Activated CD4-positive, alpha-beta T cell treated with anti-CD3 and anti-CD28 coated beads for 1 hour (primary cell): ENCODE data around the gene CDH11.

Source experiments
- DNase-seq: peaks from one replicate; pipeline ENCODE4 v3.0.0-alpha.2; 2020

CDH11 gene

DNA sequence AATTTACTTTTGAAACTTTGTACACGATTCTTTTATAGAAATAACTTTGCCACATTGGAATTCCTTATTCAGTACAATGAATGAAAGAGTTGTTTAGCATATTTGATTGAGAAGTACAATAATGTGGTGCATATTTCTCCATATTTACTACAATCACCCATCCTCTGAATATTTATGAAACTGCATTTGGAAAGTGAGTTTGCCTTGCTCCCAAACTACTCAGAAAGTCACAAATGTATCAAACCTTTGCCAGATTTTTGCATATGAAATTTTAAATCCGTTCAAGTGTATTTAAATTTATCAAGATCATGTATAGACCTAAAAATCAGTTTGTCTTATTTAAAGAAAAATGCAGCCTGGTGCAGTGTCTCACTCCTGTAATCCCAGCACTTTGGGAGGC is 148.7 kb downstream of the CDH11 start:
- DNase-seq: no peak

DNA sequence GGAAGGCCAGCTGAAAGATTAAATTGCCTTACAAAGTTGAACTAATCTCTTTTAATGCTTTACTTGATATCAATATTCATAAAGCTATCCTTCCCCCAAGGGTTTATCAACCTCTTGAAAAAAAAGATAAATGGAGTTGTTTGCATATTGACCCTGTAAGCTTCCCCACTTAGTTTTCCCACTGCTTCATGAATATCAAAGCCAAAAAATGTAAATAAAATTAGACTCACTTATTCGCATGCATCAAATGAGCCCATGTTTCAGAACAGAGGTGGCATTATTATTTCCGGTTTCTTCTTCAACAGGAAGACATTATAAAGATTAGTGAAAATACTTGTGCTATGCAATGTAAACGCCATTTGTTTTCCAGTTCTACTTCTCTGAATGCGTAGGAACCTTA is 150.7 kb downstream of the CDH11 start:
- DNase-seq: no peak

DNA sequence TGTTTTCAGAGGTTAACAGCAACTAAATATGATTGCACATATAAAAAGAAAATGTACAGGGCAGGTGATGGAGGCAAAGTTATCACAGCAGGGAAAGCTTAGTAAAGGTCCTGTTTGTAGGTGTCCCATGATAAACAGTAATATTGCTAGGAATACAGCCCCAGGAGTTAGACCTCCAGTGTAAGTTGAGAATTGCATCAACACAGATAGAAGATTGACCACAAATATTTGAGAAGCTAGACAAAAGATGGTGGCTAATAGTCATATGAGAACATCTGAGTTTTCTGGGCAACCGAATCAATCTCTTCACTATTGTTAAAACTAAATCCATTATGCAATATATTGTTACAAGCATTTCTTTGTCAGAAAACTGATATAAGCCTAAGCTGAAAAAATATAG is 152.6 kb downstream of the CDH11 start:
- no peak for DNase-seq

DNA sequence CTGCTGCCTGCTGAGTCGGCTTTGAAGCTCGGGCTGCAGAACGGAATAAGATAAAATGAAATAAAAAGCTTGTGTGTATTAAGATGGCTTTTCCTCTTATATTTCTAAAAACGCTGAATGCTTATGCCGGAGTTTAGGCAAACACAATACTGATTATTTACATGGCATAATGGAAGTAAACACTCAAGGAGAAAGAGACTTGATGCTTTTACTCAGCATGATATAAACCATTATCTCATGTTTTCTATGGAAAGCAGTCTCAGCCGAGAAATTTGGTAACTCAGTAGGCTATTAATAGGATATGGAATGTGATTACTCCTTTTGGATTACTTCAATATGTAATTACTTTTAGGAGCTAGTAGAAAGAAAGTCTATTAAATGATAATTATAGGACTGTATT is 153.3 kb downstream of the CDH11 start:
- DNase-seq: no peak

DNA sequence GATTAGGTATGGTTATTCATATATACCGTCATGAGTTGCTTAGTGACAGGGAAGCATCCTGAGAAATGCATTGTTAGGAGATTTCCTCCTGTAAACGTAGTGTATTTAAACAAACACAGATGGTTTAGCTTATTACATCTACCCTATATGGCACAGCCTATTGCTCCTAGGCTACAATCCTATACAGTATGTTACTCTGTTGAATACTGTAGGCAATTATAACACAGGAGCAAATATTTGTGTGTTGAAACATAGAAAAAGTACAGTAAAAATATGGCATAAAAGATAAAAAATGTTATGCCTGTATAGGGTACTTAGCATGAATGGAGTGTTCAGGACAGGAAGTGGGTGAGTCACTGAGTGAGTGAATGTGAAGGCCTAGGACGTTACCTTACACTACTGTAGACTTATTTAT is 157.7 kb downstream of the CDH11 start:
- no peak for DNase-seq

DNA sequence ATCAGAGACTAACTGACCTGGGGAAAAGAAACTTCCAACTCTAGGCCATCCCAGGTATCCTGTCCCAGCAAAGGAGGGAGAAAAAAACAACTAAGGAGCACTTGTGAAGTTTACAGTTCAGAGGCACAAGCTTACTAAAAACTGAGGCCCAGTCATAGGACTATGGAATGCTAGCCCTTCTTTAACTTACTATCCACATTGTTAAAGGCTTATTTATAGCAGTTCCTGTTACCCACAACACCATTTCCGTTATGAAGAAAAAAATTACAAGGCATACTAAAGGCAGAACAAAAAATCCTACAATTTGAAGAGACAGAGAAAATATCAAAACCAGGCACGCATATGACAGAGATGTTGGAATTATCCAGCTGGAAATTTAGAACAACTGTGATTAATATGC is 159.1 kb downstream of the CDH11 start:
- DNase-seq: no peak

DNA sequence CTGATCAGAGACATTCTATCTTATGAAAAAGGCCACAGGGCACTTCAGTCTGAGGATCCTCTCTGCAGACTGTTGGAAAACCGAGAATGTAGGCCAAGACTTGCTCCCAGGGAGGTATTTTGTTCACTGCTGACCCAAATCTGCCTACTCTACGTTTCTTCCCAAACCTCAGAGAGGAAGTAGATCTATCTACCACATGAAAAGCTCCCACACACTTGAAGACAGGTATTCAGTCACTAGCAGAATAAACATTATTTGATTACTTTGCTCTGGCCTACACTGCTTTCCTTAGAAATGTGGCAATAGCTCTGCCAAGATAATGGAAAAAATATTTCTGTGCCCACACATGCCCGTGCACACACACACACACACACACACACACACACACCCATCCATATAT is 164.6 kb downstream of the CDH11 start:
- DNase-seq: no peak

DNA sequence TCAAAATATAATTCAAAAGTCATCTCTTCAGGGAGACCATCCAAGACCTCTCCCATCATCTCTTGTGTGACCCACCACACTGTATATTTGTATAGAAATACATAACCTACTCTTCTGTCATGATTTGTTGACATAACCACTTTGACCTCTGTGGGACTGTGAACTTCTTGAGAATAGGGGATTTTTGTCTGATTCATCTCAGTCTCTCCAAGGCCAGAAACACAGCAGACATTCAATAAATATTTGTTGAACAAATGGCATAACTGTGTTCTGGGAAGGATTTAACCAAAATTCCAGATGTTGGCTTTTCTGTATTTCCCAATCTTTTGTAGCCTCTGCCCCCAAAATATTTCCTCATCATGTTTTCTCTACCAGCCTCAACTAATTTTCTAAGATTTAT is 169.7 kb downstream of the CDH11 start:
- no peak for DNase-seq

DNA sequence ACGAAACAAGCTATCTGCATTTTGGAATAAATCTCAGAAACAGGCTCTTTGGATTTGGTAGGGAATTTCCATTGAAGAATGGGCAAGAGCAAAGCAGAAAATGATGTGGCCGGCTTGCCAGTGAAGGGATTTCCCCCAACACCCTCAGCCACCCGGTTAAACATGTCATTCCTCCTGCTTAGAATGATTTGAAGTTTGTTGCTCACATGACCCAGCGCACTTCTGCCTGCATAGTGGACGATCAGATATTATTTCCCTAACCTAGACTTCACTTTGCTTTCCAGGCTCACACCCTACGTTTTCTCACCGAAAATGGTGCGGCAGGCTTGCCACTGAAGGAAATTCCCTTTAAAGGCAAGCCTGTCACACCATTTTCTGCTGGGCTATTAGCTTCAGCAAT is 170.7 kb downstream of the CDH11 start:
- no peak for DNase-seq

DNA sequence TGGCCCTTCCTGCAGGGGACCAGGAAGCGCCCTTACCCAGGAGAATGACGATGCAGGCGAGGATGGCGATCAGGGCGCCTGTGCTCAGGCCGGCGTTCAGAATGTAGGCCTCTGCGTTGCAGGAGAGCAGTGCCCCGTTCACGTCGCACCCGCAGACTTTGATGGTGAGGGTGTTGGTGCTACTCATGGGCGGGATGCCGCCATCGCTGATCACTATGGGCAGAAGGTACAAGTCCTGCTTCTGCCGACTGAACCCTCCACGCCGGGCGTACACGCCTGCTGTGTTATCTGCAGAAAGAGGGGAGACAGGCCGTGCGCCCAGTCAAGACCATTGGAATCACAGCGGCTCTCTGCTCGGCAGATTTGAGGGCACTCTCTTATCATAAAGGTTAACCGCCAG is 171.1 kb downstream of the CDH11 start:
- DNase-seq: no peak

DNA sequence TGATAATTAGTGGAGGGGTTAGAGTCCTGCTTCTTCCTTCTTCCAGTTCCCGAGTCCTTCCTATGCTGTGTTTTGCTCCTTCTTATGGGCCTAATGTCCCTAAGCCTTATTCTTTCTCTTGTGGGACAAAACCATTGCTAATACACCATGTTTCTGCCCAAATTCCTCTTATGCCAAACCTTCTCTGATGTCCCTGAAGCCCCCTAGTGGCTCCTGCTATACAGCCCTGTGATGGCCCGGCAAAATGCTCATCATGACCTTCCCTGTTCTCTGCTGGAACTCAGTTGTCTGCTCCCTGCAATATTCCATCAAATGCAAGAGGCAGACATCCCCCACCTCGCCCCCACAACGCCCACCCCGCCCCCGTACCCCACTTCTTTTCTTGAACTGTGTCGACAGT is 171.6 kb downstream of the CDH11 start:
- no peak for DNase-seq

DNA sequence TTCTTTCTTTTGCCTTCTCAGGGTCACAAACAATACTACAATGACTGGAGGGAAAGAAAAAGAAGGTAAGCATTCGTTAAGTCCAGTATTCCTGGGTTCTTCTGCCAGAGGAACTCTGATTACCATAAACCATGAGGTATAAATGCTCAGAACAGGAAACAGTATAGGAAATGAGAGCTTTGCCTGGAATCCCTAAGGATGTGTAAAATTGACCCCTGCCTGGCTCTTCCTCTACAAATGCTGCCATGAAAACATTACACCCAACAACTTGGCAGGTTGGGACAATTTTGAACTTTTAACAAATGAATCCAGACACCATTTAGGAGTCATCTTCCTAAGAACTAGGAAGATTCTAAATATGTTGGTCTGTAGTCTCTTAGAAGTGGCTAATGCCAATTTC is 173.8 kb downstream of the CDH11 start:
- DNase-seq: no peak

DNA sequence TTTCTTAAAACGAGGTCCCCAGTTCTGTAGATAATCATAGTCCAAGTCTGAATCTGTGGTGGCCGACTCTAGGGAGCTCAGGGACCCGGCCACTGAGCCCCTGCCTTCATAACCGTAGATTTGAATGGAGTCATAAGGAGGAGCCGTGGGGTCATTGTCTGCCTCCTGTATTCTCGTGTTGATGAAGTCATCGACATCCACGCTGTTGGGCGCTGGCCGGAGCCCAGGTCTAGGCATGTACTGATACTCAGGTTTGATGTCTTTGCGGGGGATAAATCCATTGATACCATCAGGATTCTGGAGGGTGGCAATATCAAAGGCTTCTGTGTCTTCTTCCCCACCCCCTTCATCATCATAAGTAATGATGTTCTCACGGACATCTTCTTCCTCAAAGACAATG is 174.2 kb downstream of the CDH11 start:
- no peak for DNase-seq

DNA sequence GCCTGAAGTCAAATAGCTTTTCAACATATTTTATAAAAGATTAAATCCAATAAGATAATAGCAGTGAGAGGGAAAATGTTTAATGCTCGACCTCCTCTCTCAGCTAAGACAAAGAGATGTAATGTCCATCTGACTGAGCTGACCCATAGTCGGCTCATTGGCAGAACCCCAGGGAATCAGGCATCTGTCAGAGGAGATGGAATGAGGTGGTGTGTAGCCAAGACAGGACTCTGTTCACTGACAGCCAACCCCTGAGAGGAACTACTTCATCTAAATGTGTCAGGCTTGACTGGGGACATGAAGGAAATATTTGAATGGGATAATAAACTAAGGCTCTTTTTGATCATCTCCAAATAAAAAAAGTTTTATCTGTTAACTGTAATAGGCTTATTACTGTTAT is 188.0 kb downstream of the CDH11 start:
- no peak for DNase-seq

DNA sequence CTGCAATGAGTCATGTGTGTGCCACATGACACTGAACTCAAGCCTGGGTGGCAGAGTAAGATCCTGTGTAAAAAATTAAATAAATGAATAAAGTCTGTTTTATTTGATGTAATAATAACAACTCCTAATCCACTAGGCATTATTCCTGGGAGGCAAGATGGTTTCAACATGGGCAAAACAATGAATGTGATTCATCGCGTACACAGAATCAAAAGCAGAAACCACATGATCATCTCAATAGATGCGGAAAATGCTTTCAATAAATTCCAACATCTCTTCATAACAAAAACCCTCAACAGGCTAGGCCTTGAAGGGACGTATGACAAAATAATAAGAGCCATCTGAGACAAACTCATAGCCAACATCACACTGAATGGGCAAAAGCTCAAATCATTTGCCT is 195.4 kb downstream of the CDH11 start:
- DNase-seq: no peak

DNA sequence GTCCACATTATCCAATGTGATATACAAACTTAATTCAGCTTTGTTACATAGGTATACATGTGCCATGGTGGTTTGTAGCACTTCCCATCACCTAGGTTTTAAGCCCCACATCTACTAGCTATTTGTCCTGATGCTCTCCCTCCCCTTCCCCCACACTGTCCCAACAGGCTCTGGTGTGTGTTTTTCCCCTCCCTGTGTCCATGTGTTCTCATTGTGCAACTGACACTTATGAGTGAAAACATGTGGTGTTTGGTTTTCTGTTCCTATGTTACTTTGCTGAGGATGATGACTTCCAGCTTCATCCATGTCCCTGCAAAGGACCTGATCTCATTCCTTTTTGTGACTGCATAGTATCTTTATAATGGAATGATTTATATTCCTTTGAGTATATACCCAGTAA is 196.7 kb downstream of the CDH11 start:
- no peak for DNase-seq

DNA sequence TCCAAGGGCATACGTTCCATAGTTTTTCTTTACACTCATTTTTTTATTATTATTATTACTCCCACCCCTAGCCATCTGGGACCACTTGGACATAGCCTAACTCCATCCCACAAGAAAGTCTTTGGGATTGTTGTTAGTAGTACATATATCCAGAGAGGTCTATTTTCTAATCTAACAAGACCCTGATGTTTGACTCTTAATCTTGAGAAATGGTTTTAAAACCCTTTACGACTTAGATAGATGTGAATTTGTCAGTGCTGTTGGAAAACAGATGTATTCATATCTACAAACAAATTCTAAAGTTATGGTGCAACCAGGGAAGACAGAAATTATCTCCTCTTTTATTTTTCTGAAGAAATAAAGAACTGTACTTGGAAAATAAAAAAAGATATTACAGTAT is 197.8 kb downstream of the CDH11 start:
- DNase-seq: no peak

DNA sequence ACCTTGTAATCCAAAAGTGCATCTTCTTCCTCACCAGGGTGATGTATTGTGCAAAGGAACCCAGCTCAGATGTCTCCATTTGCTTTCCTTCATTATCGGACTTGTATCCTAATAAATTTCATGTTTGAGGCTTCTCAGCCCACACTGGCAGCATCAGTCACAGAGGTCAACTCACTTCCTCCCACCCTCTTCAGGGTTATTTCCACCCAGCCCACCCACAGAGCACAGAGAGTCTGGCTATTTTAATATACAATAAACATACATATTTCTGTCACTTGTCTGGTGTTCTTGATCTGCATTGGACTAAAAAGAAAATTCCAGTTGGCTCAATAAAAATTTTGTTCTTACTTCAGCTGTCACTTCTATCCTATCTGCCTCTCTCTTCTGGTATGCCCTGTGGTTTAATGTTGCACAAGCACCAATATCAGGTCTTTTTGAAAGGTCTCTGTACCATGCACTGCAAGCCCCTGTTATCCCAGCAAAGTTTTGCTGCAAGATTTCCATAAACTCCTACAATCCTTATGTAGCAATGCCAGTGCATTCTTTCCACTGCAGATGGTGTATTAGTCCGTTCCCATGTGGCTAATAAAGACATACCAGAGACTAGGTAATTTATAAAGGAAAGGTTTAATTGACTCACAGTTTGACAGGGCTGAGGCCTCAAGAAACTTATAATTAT is 201.8 kb downstream of the CDH11 start:
- no peak for DNase-seq

DNA sequence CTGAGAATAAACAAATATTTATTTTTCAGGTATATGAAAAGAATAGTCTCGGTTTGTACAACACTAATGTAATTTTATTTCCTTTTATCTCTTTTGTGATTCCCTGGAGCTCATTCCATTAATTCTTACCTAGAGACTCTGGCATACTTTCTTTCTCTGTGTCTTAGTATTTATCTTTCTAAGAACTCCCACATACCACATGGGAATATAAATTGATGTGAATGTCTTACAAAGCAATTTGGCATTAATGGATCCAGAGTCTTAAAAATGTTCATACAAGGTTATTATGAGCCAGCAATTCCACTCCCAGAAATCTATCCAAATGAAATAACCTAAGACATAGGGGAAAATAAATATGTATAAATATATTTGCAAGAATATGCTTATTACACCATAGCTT is 202.7 kb downstream of the CDH11 start:
- DNase-seq: no peak

DNA sequence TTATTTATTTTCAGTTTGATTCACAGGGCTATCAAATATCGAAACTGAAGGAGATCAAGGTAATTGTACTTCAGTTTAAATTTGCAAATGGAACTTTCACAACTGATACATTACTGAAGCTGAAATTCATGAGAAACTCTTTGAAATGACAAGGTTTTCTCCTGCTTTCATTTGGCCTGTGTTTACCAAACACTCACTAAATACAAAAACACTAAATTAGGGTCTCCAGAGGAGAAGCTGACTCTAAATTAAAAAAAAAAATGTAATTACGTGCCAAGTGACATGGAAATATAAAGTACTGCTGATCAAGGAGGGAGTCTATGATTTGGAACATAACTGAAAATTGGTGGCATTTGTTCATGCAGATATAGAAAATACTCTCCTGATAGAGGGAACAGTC is 205.8 kb downstream of the CDH11 start:
- no peak for DNase-seq

DNA sequence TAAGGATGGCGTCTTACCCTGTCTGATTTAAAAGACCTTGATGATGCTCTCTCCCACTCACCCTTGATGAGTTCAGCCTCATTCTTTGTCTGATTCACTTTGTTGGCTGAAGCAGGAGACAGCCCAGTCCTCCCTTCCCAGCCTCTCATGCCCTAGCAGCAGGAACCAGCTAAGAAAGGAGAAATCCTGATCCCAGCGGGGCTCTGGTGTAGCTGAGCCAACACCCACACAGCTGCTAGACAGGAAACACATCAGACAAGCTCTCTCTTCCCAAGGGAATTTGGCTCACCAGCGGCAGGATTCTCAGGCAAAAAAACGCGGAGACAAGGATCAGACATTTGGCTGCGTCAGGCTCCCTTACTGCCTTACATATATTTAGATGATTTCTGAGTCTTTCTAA is 211.5 kb downstream of the CDH11 start:
- DNase-seq: no peak

DNA sequence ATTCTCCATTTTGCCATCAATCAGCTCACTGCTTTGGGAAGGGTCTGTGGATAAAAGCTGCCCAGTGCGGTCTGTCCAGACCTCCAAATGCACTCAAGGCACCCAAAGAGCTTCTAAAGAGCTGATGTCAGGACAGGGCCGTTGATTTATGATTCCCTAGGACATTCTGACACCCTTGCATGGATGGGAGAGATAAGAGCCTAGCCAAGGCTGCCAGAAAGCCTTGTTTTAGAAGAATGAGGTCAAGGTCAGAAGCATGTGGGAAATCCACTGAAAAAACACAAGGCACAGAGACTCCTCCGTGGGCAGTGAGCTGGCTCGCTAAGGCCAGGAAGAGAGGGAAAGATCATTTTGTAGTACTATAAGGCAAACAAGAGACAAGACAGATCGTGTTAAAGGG is 214.0 kb downstream of the CDH11 start:
- DNase-seq: no peak

DNA sequence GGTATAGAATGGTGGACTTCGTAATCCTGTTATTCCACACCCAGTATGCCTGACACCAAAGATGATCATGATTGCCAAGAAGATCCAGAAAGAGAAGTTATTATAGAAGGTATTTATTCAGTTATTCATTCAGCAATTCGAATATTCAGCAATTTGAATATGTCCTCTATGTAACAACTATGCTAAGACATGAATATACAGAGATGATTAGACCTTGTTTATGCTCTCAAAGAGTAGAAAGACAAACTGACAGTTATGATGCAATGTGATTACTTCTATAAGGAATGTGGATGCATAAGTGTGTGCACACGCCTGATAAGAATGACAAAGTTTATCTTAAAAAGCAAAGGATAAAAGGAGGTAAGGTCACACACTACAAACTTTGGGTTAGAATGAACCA is 218.1 kb downstream of the CDH11 start:
- DNase-seq: no peak

DNA sequence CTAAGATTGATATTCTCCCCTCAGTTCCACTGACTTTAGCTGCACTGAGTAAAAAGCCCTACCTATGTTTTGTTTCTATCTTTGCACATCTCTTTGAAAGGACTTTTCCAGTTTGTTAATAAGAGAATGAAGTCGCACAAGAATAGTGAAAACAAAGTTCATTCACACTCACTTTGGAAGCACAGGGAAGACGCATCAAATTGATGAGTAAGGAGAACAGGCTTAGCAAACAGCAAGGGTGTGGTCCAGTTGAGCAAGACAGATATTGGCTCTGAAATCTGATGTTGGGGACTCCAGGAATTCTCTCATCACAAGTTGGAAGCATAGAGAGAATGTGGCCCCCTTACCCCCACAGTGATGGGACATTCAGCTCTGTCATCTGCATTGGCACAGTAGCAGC is 221.3 kb downstream of the CDH11 start:
- DNase-seq: no peak

DNA sequence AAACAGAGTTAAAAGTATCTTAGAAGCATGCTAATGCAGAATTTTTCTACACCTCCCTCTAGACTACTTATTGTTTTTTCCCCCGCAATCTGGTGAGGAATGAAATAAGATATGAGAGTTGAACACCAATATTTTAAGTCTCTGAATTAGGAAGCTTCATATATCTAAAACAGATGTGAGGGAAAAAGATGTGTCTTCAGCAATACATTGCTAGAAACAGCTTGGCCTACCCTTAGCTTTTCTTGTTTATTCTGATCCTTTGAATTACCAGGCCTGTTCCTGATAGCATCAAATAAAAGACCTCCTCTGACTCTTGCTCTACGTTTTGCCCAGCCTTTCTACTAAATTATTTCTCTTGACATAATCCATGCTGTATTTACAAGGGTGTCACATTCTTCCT is 221.8 kb downstream of the CDH11 start:
- DNase-seq: no peak

DNA sequence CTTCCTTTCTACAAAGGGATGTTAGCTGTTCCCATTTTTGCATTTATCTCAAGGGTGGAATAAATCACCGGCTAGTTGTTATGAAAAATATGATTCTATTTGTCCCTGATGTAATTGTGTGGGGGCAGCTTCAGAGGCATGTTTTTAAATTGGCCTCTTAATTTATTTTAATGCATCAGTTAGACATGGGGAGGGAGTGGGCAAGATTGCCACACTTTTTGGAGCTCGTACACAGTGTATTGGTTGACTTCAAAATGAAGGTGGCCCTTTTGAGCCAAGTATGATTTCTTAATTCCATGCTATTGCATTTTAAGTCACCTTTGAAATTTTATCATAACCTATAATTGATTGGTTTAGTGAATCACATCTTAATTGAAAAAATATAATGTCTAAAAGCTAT is 223.7 kb downstream of the CDH11 start:
- no peak for DNase-seq
